Gastrocnemius medialis (tissue), 4 donors: Measurements from ENCODE around the gene TFG.

ENCODE experiments used
- POLR2A ChIP-seq, 2 donors: fragments of 450-650 bp; IDR thresholded peaks; one replicate each; pipeline ENCODE4 v1.6.1; 2017; ENCODE audit warnings: antibody characterized with exemption in 2 of 2, mild to moderate bottlenecking in 2 of 2, moderate library complexity in 2 of 2
- TF ChIP-seq, protein P1 (sequence below), 5 experiments: fragments of 450-650 bp in 3 of 5; fragments of 200-600 bp in 2 of 5; sonication (generic) in 2 of 5; IDR thresholded peaks in 4 of 5; conservative IDR thresholded peaks in 1 of 5; 1 replicate in 4 of 5; 2 replicates in 1 of 5; pipeline ENCODE4 v1.5.1; 2016 to 2019; ENCODE audit warnings: antibody characterized with exemption in 5 of 5, mild to moderate bottlenecking in 3 of 5, moderate library complexity in 3 of 5

DNA sequence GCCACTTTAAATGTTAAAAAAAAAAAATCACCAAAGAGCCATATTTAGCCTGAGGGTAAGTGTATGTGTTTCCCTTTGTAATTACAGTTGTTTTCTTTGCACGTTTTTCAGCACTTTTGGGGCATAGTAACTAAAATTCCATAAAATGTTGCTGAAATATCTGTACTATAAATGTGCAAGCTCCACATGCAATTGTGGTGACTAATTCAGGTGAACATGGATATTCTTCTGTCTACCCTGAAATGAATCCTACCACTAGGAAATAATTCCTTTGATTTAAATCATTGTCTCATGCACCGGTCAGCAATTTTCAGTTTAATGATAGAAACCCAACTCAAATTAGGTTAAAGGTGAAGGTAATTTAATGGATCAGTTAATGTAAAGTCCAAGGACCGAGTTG lies 13.1 kb upstream of the TFG start:
- TF ChIP-seq POLR2A (IDR thresholded peaks at IDR 0.05) = no peak
- TF ChIP-seq, protein P1, sequence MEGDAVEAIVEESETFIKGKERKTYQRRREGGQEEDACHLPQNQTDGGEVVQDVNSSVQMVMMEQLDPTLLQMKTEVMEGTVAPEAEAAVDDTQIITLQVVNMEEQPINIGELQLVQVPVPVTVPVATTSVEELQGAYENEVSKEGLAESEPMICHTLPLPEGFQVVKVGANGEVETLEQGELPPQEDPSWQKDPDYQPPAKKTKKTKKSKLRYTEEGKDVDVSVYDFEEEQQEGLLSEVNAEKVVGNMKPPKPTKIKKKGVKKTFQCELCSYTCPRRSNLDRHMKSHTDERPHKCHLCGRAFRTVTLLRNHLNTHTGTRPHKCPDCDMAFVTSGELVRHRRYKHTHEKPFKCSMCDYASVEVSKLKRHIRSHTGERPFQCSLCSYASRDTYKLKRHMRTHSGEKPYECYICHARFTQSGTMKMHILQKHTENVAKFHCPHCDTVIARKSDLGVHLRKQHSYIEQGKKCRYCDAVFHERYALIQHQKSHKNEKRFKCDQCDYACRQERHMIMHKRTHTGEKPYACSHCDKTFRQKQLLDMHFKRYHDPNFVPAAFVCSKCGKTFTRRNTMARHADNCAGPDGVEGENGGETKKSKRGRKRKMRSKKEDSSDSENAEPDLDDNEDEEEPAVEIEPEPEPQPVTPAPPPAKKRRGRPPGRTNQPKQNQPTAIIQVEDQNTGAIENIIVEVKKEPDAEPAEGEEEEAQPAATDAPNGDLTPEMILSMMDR (IDR thresholded peaks at IDR 0.05 in 4 of 5, conservative IDR thresholded peaks at IDR 0.05 in 1 of 5) = no peak
